HG02970 (cell line): ENCODE measurements around the gene SRP68.

ENCODE experiments used
- ATAC-seq: cut with Tn5 transposase; IDR thresholded peaks from one replicate; pipeline ENCODE4 v1.9.1; 2021; ENCODE audit warnings: mild to moderate bottlenecking, moderate library complexity, moderate number of reproducible peaks; ENCODE audit not compliant: unreplicated experiment, low FRiP score

The SRP68 gene

DNA sequence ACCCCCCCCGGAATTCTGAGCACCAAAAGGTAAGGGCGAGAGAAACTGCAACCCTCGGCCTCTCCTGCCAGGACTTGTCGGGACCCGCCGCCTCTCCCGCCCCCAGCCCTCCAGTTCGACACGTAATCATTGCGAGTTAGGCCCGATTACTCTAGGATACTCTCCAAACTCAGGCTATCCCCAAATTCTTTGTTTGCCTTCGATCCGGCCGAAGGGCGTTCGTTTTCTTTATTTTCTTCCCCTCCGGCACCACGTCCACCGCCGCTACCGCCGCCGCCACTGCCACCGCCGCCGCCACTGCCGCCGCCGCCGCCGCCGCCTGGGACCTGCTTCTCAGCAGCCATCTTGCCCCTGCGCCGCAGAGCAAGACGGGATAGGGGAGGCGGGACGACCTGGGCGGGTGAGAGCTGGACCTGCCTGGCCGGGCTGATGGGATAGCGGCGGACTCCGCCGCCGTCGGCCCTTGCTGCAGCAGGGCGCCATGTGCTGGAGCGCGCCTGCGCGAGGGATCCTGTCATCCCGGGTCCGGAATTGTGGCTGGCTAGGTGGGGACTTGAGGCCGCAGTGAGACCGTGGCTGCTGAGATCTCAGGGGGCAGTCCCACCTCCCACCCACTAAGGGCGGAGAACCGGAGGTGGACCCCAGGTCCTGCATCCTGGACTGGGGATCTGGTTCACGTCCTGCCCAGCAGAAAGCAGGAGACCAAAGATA is at the start of gene SRP68:
Gene SRP68 (minus strand): TSS at position 370 of the 711 bp plus-strand sequence. CDS start 26 bp downstream, at position 344.
- ATAC-seq: peak; percentile 72

GRCh38 chr17:76121932-76122430 is 49.7 kb upstream of the SRP68 start:
- no peak for ATAC-seq

DNA sequence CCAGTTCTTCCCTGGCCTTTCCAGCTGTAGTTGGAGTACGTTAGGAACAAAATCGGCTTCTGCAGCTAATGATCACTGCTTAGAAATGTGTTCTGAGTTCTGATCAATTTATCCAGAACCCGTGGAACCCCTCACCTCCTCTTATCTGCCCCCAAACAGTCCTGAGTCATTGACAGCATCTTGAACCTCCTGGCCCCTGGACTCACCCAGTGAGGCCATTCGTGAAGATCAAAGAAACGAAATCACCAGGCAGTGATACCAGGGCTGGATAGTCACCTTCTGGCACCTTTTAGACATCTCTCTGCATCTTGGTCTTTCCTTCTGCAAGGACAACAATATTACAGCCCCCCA is 48.3 kb upstream of the SRP68 start:
- no peak for ATAC-seq

- no peak for ATAC-seq
These were observed 47.4 kb upstream of the SRP68 start for GRCh38 chr17:76119409-76120371.

GRCh38 chr17:76115138-76115754 is 42.9 kb upstream of the SRP68 start:
- no peak for ATAC-seq

GRCh38 chr17:76111956-76112355 is 39.6 kb upstream of the SRP68 start:
- no peak for ATAC-seq

GRCh38 chr17:76107509-76107908 is 35.2 kb upstream of the SRP68 start:
- no peak for ATAC-seq

DNA sequence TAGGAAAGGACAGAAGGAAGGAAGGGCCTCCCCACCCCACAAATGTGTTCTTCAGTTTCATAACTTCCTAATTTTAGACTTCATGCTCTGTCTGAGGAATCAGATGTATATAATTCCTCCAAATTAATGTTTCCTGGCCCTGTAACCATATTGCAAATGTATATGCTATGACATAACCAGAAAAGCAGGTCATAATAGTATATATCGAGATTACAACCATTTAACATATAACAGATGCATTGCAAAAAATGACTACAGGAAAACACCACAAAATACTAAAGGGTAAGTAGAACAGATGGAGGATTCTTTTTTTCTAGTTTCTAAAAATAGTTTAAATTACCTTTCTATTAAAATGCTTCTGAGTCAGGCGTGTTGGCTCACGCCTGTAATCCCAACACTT is 34.4 kb upstream of the SRP68 start:
- no peak for ATAC-seq

- ATAC-seq: no peak
These were observed 32.5 kb upstream of the SRP68 start for GRCh38 chr17:76104896-76105231.

GRCh38 chr17:76104140-76104895 is 32.0 kb upstream of the SRP68 start:
- ATAC-seq: no peak

GRCh38 chr17:76103274-76104139 is 31.2 kb upstream of the SRP68 start, which contains the start of gene EXOC7:
EXOC7 (minus strand) TSS chr17:76103787; CDS start chr17:76103692, 95 bp downstream.
- peak; percentile 87 for ATAC-seq

DNA sequence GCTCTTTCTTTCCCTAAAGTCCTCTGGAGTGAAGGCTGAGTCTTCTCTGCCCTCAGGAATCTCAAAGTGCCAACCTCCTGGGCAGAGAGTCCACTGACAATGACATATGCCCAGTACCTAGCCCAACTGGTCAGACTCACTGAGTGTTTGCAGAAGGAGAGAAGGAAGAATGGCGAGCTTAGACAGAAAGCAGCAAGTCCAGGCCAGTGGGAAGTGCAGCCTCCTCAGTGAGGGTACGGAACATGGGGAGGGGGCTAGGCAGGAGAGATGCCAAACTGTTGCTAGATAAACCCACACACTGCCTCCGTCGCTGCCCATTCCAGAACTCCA is 30.6 kb upstream of the SRP68 start:
- no peak for ATAC-seq

DNA sequence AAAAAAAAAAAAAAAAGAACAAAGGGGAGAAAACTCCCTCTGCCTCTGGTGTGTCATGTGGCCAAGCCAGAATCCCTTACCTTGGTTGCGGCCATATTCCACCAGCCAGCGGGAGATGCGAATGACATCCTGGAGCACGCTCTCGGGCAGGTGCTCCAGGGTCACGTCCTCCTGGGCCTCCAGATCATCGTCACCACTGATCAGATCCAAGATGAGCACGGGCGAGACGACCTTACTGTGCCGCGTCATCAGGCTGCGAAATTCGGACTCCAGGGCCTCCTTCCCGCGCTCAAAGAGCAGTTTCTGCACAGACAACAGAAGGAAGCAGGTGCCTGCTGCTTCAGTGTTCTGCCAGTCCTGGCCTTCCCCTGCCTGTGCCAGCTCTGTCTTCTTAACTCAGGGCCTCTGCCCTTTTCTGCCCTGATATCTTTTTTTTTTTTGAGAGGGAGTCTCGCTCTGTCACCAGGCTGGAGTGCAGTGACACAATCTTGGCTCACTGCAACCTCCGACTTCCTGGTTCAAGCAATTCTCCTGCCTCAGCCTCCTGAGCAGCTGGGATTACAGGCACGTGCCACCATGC is 25.5 kb upstream of the SRP68 start:
- ATAC-seq: no peak

DNA sequence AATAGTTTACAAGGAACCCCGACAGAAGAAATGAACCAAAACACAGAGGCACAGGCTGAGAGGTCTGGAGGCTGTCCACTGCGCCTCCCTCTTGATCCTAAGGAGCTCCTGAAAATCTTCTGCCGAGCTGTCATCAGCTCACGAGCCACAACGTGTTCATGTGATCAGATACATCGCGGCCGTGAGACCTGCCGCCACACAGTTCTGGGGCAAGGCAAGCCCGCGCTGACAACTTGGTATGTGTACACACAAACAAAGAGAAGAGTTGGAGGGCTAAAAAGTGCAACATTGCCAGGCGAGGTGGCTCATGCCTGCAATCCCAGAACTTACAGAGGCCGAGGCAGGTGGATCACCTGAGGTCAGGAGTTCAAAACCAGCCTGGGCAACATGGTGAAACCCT is 23.6 kb upstream of the SRP68 start:
- no peak for ATAC-seq

DNA sequence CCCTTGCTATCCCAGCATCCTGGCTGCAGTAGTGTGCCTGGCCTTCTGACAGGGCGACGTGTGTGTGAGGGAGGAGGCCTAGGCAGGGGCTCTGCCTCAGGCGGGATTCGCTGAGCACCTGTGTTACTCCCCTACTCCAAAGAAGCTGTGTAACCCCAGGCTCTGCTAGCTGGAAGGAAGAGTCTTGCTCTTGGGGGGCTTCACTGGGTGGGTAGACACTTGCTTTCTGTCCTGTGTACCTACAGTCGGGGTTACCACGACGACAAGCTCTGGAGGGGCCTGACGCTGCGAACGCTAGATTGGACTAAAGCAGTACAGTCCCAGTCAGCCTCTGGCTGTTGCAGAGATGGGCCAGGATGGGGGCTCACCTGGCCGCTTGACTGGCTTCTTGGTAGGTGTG is 21.7 kb upstream of the SRP68 start:
- no peak for ATAC-seq

DNA sequence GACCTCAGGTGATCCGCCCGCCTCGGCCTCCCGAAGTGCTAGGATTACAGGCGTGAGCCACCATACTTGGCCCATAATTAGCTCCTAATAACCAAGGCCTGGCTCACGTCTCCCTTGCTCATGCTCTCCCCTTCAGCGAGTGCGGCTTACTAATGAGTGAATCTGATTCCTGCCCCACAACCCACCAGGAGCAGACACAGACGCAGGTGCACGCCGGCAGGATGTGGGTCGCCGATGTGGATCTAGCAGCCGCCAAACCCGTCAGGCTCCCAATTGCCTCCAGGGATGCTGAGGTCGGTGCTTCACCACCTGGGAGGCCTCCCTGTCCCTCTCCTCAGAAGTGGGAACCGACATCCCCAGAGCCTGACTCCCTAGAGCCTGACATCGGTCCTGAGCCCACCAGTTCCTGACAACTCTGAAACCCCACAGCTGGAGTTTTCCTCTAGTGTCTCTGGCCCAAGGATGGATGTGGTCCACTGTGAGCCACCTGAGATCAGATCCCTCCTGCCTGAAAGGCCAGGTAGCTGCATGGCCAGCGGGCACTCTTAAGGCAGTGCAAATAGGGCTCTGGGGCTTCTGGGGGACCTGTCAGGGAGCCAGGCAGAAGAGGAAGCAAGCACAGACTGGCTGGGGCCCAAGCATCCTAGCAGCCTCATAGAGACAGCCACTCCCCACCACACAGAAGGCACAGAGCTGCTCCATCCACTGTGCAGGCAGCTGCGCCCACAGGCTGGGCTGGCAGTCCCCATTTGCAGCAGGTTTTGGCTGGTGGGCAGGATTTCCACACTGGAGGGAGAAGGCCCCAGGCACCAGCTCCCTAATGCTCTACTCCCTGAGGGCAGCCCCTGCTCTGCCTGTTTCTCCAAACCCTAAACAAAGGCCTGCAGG is 20.5 kb upstream of the SRP68 start:
- ATAC-seq: no peak

DNA sequence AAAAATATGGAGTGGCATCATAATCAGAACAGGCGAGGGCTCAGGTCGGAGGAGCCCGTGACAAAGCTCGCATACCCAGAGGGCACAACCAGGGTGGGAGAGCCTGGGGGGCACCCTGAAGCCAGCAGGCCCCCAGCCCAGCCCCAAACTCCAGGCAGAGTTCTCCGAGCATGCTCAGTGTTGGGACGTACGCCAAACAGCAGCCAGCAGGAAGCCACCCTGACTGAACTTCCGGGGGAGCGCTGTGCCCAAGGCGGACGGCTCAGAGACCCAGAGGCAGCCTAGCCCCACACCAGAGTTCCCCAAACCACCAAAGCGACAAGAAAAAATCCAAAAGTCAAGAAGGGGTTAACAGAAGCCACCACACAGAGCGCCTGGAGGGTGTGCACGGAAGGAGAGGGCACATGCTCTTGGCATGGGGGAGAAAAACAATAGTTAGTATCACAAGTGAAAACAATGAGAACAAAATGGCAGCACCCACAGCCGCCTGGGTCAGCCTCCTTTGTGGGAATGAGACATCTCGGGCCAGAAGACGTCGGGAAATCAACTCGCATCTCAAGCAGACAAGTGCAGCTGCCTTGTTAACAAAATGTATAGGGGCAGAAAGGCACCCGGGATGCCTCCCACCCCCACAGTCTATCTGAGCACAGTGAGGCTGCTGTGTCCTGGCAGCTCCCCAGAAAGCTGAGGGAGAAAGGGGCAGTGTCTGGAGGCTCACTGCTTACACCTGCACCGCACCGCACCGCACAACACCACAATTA is 19.4 kb upstream of the SRP68 start:
- no peak for ATAC-seq
